Mucosa of descending colon (tissue), 3 donors: ENCODE data around the gene OSBPL1A. TPM values are rescaled to one million over a fixed set of nuclear protein-coding genes. Genes with fewer than 3 reads are reported as not detected.
A peak's percentile ranks its signal among the peaks of the same experiment; 100 is the strongest.

Experiments
- ATAC-seq: fragments of 200-7000 bp; cut with Tn5 transposase; one replicate; pipeline ENCODE4 v1.9.1; 2020; ENCODE audit warnings: mild to moderate bottlenecking, moderate library complexity
- DNase-seq, 3 donors: peaks; one replicate each; pipeline ENCODE4 v3.0.0-alpha.2; 2020
- H3K36me3 ChIP-seq: fragments of 200-600 bp; one replicate; pipeline ENCODE4 v1.8.0; 2021; ENCODE audit warnings: low read depth, mild to moderate bottlenecking
- H3K4me1 ChIP-seq: fragments of 200-600 bp; one replicate; pipeline ENCODE4 v1.8.0; 2021; ENCODE audit warnings: low read depth, mild to moderate bottlenecking
- H3K4me3 ChIP-seq: fragments of 200-600 bp; one replicate; pipeline ENCODE4 v1.8.0; 2021; ENCODE audit warnings: mild to moderate bottlenecking
- H3K9me3 ChIP-seq: fragments of 200-600 bp; one replicate; pipeline ENCODE4 v1.8.0; 2021; ENCODE audit warnings: mild to moderate bottlenecking
- intact Hi-C, 2 donors: fragments of 100-400 bp; cut with DNase I in 1 of 2; cut with micrococcal nuclease in 1 of 2; formaldehyde crosslinking; loops; one replicate each; pipeline versions ENCODE4 v1.11.0 to v1.11.1; 2022; cut with DNase I, micrococcal nuclease
- total RNA-seq, 3 donors: library from RNA; stranded (reverse); fragmentation: NEBNext Ultra II Directional in 2 of 3; extraction: Animal tissue kit (Norgen Biotek cat#: 25700) in 2 of 3; gene quantifications; one replicate each; pipeline versions ENCODE4 v1.2.1 to v1.2.4, GENCODE V29; 2021 to 2023
- TF ChIP-seq, protein P1 (sequence below): fragments of 200-600 bp; IDR thresholded peaks from one replicate; pipeline ENCODE4 v1.8.0; 2022; ENCODE audit warnings: antibody characterized with exemption, mild to moderate bottlenecking
- donor health status: DM: no; HTN: no; CAD: no; lungs with moderate emphysema.
- donor health status: DM: no; HTN: no; CAD: no.
- donor health status: DM: no; HTN: yes; CAD: no.

Gene OSBPL1A
- total RNA-seq, 3 donors from 2014 or later: 32.5 to 77.5 (median 69.8) TPM

GRCh38 chr18:24136967-24137373, 260.7 kb downstream of the OSBPL1A start:
- no peak for ATAC-seq
- DNase-seq: no peak
- H3K36me3 ChIP-seq: no peaks in the 10 kb centered on the region
- H3K4me1 ChIP-seq: no peaks in the 10 kb centered on the region
- intact Hi-C loops: no loop called here
- no peaks in the 10 kb centered on the region for H3K9me3 ChIP-seq
- TF ChIP-seq, protein P1, sequence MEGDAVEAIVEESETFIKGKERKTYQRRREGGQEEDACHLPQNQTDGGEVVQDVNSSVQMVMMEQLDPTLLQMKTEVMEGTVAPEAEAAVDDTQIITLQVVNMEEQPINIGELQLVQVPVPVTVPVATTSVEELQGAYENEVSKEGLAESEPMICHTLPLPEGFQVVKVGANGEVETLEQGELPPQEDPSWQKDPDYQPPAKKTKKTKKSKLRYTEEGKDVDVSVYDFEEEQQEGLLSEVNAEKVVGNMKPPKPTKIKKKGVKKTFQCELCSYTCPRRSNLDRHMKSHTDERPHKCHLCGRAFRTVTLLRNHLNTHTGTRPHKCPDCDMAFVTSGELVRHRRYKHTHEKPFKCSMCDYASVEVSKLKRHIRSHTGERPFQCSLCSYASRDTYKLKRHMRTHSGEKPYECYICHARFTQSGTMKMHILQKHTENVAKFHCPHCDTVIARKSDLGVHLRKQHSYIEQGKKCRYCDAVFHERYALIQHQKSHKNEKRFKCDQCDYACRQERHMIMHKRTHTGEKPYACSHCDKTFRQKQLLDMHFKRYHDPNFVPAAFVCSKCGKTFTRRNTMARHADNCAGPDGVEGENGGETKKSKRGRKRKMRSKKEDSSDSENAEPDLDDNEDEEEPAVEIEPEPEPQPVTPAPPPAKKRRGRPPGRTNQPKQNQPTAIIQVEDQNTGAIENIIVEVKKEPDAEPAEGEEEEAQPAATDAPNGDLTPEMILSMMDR: no peak
- H3K4me3 ChIP-seq: no peak overlapping the region

DNA sequence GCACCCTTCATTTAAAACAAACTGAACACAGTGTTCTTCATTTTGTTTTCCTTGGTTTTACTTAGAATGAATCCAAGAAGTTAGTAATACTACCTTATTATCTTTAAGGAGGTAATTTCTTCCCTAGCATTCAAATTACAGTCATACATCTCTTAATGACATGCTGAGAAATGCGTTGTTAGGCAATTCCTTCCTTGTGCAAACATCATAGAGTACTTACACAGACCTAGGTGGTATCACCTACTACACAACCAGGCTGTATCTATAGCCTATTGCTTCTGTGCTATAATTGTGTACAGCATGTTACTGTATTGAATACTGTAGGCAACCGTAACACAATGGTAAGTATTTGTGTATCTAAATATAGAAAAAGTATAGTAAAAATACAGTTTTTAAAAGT, 267.1 kb downstream of the OSBPL1A start:
- H3K36me3 ChIP-seq: no peaks in the 10 kb centered on the region
- peak in 1 of 3 donors; percentile 16 for DNase-seq
- H3K4me1 ChIP-seq: no peaks in the 10 kb centered on the region
- intact Hi-C loops: no loop called here
- peak; percentile 92 for ATAC-seq
- H3K9me3 ChIP-seq: no peaks in the 10 kb centered on the region
- no peak overlapping the region for H3K4me3 ChIP-seq
- TF ChIP-seq, protein P1: no peak

GRCh38 chr18:24128700-24129099, 268.9 kb downstream of the OSBPL1A start:
- no peaks in the 10 kb centered on the region for H3K4me1 ChIP-seq
- H3K36me3 ChIP-seq: no peaks in the 10 kb centered on the region
- no peak overlapping the region for H3K4me3 ChIP-seq
- TF ChIP-seq, protein P1: no peak
- intact Hi-C loops: no loop called here
- H3K9me3 ChIP-seq: no peaks in the 10 kb centered on the region
- ATAC-seq (no peak), DNase-seq (no peak)

DNA sequence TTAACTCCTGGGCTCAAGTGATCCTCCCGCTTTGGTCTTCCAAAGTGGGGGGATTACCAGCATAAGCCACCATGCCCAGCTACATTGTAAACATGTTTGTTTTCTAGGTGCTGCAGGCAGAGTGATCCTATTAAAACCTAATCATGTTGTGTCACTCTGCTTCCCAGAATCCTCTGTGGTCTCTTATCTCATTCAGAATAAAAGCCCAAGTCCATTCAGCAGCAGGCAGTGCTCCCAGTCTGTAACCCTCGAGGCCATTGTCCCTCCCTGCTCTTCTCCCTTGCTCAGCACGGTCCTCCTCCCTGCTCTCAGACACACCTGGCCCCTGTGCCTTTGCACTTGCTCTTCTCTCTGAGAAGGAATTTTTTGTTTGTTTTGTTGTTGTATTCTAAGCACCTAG, 269.9 kb downstream of the OSBPL1A start:
- H3K9me3 ChIP-seq: no peaks in the 10 kb centered on the region
- H3K4me3 ChIP-seq: no peak overlapping the region
- ATAC-seq (no peak), DNase-seq (no peak)
- TF ChIP-seq, protein P1: no peak
- intact Hi-C loops: no loop called here
- no peaks in the 10 kb centered on the region for H3K36me3 ChIP-seq
- no peaks in the 10 kb centered on the region for H3K4me1 ChIP-seq

DNA sequence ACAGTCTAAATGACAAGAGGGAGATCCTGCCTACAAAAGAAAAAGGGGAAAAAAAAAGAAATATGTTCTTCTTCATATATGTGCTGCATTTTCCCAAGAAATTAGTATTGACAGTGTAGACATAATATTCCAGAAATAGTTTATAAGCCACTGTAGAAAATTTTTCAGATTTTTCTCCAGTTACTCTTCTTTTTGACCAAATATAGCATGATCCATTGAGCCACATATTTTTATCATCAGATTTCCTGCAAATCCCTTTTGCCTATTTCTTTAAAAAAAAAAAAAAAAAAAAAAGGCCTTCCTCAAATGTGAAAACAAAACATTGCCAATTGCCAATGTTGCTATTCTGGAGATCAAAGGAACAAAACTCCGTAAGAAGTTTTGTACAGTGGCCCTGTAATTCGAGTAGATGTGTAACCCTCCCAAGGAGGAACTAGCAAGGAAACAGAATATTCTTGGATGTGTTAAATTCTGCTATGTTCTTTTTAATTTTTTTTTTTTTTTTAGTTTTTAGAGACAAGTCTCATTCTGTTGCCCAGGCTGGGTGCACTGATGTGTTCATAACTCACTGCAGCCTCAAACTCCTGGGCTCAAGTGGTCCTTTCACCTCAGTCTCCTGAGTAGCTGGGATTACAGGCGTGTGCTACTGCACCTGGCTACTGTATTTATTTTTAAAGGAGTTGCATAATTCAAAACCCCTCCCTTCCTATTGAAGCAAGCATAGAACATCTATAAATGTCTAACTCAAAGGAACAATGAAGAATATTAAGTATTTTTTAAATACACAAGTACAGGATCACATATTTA, 271.3 kb downstream of the OSBPL1A start:
- Histone ChIP-seq H3K4me3 (no peak overlapping the region), H3K9me3 (no peaks in the 10 kb centered on the region), H3K36me3 (no peaks in the 10 kb centered on the region), H3K4me1 (no peaks in the 10 kb centered on the region)
- intact Hi-C loops: no loop called here
- peak; percentile 38 for ATAC-seq
- no peak for DNase-seq
- TF ChIP-seq, protein P1: no peak
